Calu3 (cell line): ENCODE measurements around the gene SCAPER. TPM values are rescaled to one million over a fixed set of nuclear protein-coding genes. Genes with fewer than 3 reads are reported as not detected.

ENCODE experiments used
- BruUV-seq: library from RNA; stranded (reverse); fragments of 400-500 nt; replicated peaks from 2 replicates; lab custom pipeline; 2021; lab: Mats Ljungman, UMichigan
- CTCF ChIA-PET: fragments of 300-600 bp; sonication (Branson Sonifier 250); formaldehyde crosslinking; loops from one replicate; lab custom pipeline; 2022; ENCODE audit warnings: antibody characterized with exemption; lab: Charles Lee
- DNase-seq: peaks from one replicate; pipeline ENCODE4 v3.0.0; 2022
- H3K27ac Mint-ChIP-seq: one replicate; pipeline ENCODE4 v1.8.0; 2022; ENCODE audit warnings: mixed read lengths; ENCODE audit not compliant: unreplicated experiment
- H3K27me3 Mint-ChIP-seq: one replicate; pipeline ENCODE4 v1.8.0; 2022; ENCODE audit warnings: mixed read lengths; ENCODE audit not compliant: unreplicated experiment
- H3K36me3 Mint-ChIP-seq: one replicate; pipeline ENCODE4 v1.8.0; 2022; ENCODE audit warnings: mild to moderate bottlenecking, moderate library complexity, mixed read lengths; ENCODE audit not compliant: insufficient read depth, unreplicated experiment
- H3K4me1 Mint-ChIP-seq: one replicate; pipeline ENCODE4 v1.8.0; 2022; ENCODE audit warnings: mild to moderate bottlenecking, low read depth, mixed read lengths; ENCODE audit not compliant: unreplicated experiment
- H3K4me3 Mint-ChIP-seq: one replicate; pipeline ENCODE4 v1.8.0; 2022; ENCODE audit warnings: mild to moderate bottlenecking, low read depth, moderate library complexity, mixed read lengths; ENCODE audit not compliant: unreplicated experiment
- H3K9me3 Mint-ChIP-seq: one replicate; pipeline ENCODE4 v1.8.0; 2022; ENCODE audit warnings: low read depth, mixed read lengths; ENCODE audit not compliant: unreplicated experiment
- CTCF ChIP-seq: fragments of 200-600 bp; IDR thresholded peaks from one replicate; pipeline ENCODE4 v1.8.0; 2022; ENCODE audit warnings: antibody characterized with exemption; ENCODE audit not compliant: unreplicated experiment
- intact Hi-C: fragments of 100-400 bp; cut with micrococcal nuclease; formaldehyde crosslinking; loops from one replicate; pipeline ENCODE4 v1.10.0; 2022; ENCODE audit not compliant: unreplicated experiment
- total RNA-seq: library from RNA; stranded (reverse); gene quantifications from 2 replicates; pipeline ENCODE4 v1.2.3, GENCODE V29; 2022

SCAPER gene
- total RNA-seq, 1 experiment from 2014 or later: 34.8 TPM

DNA sequence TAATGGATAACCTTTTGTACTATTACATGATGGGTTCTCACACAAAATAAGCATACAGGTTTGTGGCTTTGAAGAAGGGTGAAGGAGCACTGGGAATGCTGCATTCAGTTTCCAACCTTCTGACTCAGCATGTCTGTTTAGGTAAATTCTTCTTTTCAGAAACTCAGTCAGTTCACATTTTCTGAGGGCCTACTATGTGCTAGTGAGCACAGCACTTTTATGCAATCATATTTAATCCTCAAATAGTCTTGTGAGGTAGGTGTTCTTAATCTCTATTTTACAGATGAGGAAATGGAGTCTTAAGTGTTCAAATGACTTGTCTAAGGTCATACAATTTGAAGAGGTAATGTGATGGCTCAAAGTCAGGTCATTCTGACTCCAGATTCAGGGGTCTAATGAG lies 527.4 kb downstream of the SCAPER start:
- intact Hi-C loops: no loop called here
- TF ChIP-seq CTCF: no peak
- no peaks in the 10 kb centered on the region for H3K36me3 Mint-ChIP-seq
- H3K9me3 Mint-ChIP-seq: no peaks in the 10 kb centered on the region
- no peak overlapping the region for H3K4me3 Mint-ChIP-seq
- BruUV-seq: no TSS peak
- no peaks in the 10 kb centered on the region for H3K27me3 Mint-ChIP-seq
- H3K4me1 Mint-ChIP-seq: no peaks in the 10 kb centered on the region
- CTCF ChIA-PET: no interaction called here
- DNase-seq: no peak
- H3K27ac Mint-ChIP-seq: no peak overlapping the region

GRCh38 chr15:76377217-76377616 lies 527.9 kb downstream of the SCAPER start:
- Mint-ChIP-seq H3K4me1 (no peaks in the 10 kb centered on the region), H3K36me3 (no peaks in the 10 kb centered on the region), H3K27me3 (no peaks in the 10 kb centered on the region), H3K9me3 (no peaks in the 10 kb centered on the region), H3K4me3 (no peak overlapping the region), H3K27ac (no peak overlapping the region)
- BruUV-seq: no TSS peak
- intact Hi-C loops: no loop called here
- DNase-seq: no peak
- CTCF ChIA-PET: no interaction called here
- no peak for TF ChIP-seq CTCF

- H3K4me1 Mint-ChIP-seq: no peaks in the 10 kb centered on the region
- H3K27ac Mint-ChIP-seq: no peak overlapping the region
- intact Hi-C loops: no loop called here
- H3K9me3 Mint-ChIP-seq: no peaks in the 10 kb centered on the region
- TF ChIP-seq CTCF: no peak
- no peak overlapping the region for H3K4me3 Mint-ChIP-seq
- H3K36me3 Mint-ChIP-seq: no peaks in the 10 kb centered on the region
- no peak for DNase-seq
- CTCF ChIA-PET: no interaction called here
- H3K27me3 Mint-ChIP-seq: no peaks in the 10 kb centered on the region
- no TSS peak for BruUV-seq
These were observed 528.3 kb downstream of the SCAPER start for GRCh38 chr15:76376816-76377215.

- H3K4me3 Mint-ChIP-seq: no peak overlapping the region
- no peak for DNase-seq
- no peaks in the 10 kb centered on the region for H3K36me3 Mint-ChIP-seq
- intact Hi-C loops: no loop called here
- no peaks in the 10 kb centered on the region for H3K4me1 Mint-ChIP-seq
- TF ChIP-seq CTCF: no peak
- no TSS peak for BruUV-seq
- H3K9me3 Mint-ChIP-seq: no peaks in the 10 kb centered on the region
- H3K27me3 Mint-ChIP-seq: no peaks in the 10 kb centered on the region
- H3K27ac Mint-ChIP-seq: no peak overlapping the region
- CTCF ChIA-PET: interaction anchor here (0.6 kb wide), 2 partner anchors 39 to 372 kb away, joined by 3 to 5 read pairs; partner anchors contain the start of gene ISL2
These were observed 529.1 kb downstream of the SCAPER start for GRCh38 chr15:76376029-76376428.
